ENCODE data around the gene SH3BP2.

SH3BP2 gene

GRCh38 chr4:2817701-2818350 is 24.9 kb downstream of the SH3BP2 start:
- DNase-seq: no peak

DNA sequence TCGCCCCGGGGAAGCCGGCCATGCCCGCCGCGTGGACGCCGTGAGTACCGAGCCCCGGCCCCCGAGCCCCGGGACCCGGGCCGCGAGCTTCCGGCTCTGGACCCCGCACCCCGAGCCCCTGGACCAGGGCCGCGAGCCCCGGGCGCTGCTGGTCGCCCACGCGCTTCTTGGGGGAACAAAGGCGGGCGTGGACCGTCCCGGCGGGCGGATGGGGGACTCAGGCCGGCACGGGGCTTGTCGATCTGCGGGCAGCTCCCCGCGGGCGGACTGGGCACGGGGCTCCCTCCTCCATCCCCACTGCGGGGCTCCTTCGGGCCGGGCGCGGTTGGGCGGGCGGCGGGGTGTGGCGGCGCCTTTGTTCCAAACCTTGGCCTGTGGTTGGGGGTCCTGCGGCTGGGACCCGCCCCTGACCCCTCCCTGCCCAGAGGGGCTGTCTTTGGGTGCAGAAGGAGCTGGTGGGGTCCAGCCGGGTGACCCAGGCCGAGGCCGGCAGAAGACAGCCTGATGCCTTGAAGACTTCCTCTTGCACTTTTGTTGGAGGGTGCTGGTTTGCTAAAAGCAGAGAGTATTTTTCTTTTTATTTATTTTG is 25.6 kb downstream of the SH3BP2 start:
- no peak for DNase-seq

DNA sequence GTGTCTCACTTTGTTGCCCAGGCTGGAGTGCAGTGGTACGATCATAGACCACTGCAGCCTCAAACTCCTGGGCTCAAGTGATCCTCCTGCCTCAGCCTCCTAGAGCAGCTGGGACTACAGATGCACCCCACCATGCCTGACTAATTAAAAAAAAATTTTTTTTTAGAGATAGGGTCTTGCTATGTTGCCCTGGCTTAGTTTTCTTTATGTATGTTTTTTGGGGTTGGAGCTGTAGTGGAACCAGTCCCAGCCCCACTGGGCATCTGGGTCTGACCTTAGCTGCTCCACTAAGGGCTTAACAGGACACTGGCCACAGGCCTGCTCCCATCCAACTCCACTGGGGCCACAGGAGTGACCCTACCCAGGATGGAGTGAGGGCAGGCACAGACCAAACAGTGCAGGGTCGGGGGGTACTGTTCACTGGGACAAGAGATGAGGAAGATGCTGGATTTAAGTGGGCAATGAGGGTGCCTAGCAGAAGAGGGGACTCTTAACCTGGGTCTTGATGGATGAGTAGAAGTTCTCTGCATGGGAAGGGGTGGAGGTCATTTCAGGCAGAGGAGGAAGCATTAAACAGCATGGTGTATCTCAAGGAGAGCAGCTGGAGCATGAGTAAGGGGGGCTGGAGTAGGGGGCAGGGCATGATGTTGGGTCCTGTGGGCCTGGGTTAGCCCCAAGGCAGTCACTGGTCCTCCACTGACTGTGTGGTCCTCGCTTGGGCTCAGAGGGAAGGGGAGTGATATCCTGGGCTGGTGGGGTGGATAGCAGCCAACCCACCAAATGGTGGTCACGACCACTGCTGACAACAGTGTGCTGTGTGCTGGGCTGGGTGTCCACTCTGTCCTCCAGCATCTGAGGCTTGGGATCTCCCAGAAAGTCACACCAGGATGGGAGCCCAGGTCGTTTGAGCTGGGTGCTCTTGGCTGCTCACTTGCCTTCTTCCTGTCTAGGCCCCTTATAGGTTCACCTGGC is 26.6 kb downstream of the SH3BP2 start:
- DNase-seq: no peak

DNA sequence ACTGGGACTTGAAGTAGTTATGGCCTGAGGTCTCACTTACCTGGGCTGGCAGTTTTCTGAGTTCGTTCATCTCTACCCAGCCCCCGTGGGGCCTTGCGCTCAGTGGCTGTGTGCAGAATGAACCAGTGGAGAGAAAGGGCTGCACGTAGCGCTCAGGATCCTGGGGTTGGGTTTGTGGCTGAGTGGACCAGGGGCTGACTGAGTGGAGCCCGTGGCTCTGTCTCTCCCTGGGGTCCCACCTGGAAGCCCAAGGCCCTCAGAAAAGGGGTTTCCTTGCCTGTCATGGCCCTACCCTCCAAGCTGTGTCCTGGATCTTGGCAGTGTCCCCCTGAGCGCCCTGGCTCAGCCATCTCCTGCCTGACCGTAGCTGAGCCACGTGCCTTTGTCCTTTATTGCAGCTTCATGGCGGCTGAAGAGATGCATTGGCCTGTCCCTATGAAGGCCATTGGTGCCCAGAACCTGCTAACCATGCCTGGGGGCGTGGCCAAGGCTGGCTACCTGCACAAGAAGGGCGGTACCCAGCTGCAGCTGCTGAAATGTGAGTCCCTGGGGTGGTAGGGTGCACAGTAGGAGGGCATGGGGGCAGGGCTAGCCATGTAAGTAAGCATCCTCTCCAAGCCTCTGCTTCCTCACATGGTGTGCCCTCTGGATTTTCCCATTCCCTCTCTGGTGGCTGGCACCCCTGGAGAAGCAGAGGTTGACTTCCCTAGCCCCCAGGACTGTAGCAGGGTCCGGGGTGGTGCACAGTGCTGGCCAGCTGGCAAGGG is 27.5 kb downstream of the SH3BP2 start:
- DNase-seq: no peak

DNA sequence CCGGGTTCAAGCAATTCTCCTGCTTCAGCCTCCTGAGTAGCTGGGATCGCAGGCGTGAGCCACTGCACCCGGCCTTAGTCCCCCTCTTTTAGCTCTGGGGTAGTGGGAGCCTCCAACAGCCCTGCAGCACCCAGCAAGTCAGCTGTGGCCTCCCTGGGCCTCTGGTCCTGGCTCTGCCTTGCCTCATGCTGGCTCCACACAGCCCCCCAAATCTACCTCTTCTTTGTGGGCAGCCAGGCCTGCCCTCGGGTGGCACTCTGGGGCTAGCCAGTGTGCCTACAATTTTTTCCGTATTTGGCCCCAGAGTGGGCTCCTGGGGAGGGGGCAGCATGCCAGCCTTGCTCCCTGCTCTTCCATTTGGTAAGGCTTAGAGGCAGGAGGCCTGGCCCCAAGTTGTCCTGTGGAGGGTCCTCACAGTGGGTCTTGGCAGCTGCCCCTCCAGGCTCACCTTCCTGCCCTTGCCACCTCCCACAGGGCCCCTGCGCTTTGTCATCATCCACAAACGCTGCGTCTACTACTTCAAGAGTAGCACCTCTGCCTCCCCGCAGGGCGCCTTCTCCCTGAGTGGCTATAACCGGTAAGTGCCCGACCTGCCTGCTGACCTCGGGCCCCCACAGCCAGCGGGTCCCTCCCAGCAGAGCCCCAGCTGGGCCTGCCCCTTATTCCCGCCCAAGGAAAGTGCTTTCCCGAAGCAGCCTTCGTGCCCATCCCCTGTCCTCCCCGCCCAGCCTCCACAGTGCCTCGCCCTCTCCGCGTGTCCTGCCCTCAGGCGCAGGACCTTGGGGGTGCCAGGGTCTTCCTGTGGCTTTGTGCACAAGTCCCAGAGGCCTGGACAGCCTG is 29.8 kb downstream of the SH3BP2 start:
- no peak for DNase-seq

DNA sequence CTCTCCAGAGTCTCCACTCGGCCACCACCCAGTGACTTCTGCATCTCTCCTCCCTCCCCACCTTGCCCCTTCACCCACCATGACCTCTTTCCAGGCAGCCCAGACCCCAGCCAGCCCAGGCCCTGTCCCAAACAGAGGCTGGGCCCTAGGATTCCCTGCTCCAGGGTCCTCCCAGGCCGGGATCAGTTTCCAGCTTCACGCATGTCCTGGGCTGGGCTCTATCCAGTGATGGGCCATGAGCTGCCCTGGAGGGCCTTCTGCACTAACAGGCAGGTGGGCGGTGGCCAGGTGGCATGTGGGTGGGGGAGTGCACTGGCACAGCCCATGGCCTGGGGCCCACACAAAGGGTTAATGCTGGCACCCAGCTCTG is 30.4 kb downstream of the SH3BP2 start:
- no peak for DNase-seq

DNA sequence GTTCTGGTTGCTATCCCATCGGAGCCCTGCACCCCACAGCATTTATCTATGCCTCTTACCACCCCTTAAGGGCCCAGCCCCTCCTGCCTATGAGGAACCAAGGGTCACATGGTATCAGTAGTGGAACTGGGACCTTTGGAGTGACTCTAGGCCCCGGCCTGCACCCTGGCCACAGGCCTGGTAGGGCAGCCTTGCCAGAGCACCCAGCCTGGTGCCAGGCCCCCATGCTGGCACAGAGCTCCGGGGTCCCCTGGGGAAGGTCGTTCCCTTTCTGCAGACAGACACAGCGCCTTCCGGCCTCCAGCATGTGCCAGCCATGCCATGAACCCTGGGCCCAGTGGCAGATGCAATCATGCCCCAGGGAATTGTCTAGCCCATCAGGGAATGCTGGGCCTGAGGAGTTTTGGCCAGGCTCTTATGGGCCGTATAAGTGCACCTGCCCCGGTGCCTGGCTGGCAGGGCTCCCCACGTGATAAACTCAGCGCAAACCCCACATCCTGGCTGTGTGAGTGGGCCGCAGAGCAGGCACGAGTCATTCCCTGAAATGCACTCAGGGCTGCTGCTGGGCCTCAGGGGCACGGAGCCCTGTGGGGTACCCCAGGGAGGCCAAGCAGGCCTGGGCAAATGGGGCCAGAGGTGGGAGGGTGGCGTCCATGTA is 30.9 kb downstream of the SH3BP2 start:
- no peak for DNase-seq

DNA sequence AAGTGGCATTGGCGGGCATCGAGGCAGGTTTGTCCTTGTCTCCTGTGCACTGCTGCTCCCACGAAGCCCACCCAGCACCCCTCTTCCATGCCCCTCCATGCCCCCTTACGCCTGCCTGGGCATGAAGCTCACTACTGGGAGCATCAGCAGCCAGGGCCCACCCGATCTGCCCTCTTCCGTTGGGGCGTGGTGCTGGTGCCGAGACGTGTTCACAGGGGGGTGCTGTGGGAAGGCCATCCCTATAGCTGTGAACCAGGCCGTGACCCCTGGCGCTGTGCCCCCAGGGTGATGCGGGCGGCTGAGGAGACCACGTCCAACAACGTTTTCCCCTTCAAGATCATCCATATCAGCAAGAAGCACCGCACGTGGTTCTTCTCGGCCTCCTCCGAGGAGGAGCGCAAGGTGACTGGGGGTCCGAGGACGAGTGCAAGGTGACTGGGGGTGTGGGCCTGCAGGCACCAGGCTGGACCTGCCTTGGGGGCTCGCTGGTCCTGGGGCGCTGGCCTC is 31.5 kb downstream of the SH3BP2 start:
- no peak for DNase-seq

DNA sequence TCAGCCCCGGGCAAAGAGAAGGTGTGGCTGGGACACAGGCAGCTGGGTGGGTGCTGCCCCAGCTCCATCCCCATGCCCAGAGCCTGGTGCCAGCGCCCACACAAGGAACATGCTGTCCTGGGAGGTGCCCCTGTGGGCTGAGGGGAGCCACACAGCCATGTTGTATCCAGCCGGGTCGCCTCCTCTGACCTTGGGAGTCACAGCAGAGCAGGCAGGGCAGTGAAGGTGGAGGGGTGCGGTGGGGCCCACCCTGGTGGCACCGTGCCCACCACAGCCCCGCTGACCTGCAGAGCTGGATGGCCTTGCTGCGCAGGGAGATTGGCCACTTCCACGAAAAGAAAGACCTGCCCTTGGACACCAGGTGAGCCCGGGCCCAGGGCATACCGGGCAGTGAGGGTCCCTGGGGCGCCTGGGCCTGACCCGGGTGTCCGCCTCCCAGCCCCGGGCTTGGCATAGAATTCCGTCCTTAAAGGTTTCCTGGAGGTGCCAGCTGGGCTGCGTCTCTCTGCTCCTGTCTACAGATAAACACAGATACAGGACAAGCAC is 32.0 kb downstream of the SH3BP2 start:
- no peak for DNase-seq

- DNase-seq: peak in 16 of 58 donors; percentile 11 to 47 (median 26)
Observed at GRCh38 chr4:2825740-2826139, 32.9 kb downstream of the SH3BP2 start.

DNA sequence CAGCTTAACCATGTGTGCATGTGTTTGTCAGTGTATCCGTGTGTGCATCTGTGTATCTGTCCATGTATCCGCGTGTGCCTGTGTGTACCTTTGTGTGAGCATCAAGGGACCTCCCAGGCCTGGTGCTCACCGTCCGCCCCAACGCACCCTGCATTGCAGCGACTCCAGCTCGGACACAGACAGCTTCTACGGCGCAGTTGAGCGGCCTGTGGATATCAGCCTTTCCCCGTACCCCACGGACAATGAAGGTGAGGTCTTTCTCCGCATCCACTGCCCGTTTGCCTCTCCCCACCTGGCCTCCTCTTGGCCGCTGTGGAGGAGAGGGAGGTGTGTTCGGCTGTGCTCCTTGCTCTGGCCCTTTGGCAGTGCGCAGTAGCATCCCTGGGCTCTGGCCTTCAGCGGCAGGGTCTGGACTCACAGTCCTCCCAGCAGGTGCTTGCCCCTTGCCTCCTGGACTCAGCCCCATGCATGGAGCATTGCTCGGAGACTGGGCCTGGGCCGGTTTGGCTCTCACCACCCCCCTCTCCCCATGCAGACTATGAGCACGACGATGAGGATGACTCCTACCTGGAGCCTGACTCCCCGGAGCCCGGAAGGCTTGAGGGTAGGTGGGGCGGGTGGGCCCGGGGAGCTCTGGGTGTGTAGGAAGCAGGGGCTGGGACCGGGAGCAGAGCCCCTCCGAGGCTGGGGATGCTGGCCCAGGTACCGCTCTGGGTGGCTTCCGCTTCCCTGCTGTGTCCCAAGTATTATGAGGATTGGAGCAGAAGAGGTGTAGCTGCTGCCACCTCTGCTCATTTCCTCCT is 34.4 kb downstream of the SH3BP2 start:
- DNase-seq: no peak

- no peak for DNase-seq
Observed at GRCh38 chr4:2827874-2828751, 35.2 kb downstream of the SH3BP2 start.

- no peak for DNase-seq
Observed at GRCh38 chr4:2828758-2829181, 35.9 kb downstream of the SH3BP2 start.

- DNase-seq: no peak
Observed at GRCh38 chr4:2829321-2829932, 36.5 kb downstream of the SH3BP2 start.

DNA sequence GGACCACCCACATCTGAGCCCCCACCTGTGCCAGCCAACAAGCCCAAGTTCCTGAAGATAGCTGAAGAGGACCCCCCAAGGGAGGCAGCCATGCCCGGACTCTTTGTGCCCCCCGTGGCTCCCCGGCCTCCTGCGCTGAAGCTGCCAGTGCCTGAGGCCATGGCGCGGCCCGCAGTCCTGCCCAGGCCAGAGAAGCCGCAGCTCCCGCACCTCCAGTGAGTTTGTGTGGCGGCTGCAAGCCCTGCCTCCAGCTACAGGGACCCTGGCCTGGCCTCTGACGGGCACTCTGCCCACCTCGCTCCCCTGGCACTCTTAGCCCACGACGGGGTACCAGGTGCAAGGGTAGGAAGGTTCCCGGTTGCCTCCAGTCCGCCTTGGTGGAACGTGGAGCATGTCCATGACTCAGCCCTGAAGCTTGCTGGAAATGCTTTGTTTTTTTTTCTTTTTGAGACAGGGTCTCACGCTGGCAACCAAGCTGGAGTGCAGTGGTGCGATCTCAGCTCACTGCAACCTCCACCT is 37.1 kb downstream of the SH3BP2 start:
- no peak for DNase-seq
